HG02763 (cell line): Measurements from ENCODE around the gene ARHGEF9.
"Not testable (repeated sequence)": the region's sequence is repeated elsewhere in the genome, so short reads cannot be mapped to it uniquely, and the experiment has no call there.

ENCODE experiments used
- ATAC-seq: cut with Tn5 transposase; IDR thresholded peaks from one replicate; pipeline ENCODE4 v1.9.1; 2021; ENCODE audit warnings: mild to moderate bottlenecking, moderate library complexity; ENCODE audit not compliant: unreplicated experiment

The ARHGEF9 gene

DNA sequence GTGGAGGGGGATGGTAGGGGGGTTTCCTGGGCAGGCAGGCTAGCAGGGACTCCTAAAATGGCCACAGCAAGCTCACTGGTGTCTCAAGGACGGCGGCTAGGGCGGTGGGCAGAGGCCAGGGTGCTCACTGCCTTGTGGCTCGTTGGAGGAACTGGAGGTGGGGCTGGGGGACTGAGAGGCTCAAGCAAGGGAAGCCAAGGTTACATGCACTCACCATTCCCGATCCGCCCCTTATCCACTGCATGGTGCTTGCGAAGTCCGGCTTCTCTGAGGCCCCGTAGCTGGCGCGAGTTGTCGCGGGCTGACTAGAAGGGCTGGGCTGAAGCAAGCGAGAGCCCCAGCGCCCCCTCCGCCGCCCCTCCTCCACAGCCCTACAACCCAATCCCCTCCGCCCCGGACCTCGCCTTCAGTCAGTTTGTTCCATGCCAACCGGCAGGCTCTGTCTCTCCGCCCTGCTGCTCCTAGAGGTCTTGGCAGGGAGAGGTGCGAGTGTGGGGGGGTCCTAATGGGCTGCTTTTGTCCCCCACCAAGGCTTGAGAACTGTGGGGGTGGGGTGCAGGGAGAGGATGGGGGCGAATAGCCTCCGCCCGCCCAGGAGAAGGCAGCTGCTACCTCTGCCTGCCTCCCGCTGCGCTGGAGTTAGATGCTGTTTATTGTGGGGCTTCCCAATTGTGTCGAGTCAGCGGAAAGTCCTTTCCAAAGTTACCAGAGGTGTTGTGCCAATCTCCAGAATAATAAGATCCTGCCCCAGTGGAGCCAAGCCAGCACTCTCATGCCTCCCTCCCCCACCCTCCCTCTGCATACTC lies at the start of gene ARHGEF9:
Gene ARHGEF9, minus strand, starts transcription at position 313 of the 806 bp plus-strand sequence. Its CDS starts 69 bp downstream, at position 244.
- no peak for ATAC-seq

DNA sequence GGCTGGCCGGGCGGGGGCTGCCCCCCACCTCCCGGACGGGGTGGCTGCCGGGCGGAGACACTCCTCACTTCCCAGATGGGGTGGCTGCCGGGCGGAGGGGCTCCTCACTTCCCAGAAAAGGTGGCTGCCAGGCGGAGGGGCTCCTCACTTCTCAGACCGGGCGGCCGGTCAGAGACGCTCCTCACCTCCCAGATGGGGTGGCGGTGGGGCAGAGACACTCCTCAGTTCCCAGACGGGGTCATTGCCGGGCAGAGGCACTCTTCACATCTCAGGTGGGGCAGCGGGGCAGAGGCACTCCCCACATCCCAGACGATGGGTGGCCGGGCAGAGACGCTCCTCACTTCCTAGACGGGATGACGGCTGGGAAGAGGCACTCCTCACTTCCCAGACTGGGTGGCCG lies 40.4 kb upstream of the ARHGEF9 start:
- ATAC-seq: not testable (repeated sequence)

GRCh38 chrX:63818156-63818555 lies 33.1 kb upstream of the ARHGEF9 start:
- ATAC-seq: no peak

GRCh38 chrX:63817696-63818095 lies 32.7 kb upstream of the ARHGEF9 start:
- no peak for ATAC-seq

GRCh38 chrX:63812823-63813222 lies 27.8 kb upstream of the ARHGEF9 start:
- no peak for ATAC-seq

DNA sequence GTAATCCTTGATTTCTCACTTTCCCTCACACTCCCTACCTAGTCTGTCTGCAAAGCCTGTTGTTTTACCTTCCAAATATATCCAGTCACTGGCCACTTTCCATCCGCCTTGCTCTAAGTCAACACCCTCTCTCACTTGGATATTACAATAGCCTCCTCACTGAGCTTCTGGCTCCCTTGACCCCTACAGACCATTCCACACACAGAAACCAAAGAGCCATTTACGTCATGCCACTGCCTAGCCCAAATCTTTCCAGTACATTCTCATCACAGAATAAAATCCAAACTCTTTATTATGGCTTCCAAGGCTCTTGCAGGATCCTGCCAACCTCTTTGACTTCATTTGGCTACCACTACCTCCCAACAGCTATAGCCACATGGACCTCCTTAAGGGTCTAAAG lies 25.7 kb upstream of the ARHGEF9 start:
- ATAC-seq: no peak

DNA sequence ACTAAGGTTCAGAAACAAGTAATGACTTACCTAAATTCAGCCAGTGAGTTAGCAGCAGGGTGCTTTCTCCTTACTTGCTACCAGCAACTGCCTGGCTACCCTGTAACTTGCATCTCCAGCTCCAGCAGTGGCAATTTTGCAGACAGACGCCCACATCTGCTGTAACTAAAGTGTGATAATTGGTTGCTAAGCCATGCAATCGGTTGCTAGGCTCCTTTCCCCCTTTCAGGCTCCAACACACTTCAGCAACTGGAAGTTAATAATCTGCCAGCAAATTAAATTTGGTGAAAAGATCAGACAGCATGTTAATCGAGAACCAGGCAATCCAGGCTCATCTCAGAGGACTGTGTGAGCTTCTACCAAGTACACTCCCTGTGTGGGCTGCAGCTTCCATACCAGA lies 24.2 kb upstream of the ARHGEF9 start:
- no peak for ATAC-seq

DNA sequence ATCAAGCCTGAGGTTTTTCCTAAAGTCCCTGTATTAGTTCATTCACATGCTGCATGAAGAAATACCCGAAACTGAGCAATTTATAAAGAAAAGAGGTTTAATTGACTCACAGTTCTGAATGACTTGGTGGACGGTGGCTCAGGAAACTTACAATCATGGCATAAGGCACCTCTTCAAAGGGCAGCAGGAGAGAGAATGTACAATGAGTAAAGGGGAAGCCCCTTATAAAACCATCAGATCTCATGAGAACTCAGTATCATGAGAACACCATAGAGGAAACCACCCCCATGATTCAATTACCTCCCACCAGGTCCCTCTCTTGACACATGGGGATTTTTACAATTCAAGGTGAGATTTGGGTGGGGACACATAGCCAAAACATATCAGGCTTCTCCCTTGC lies 10.4 kb upstream of the ARHGEF9 start:
- ATAC-seq: not testable (repeated sequence)

DNA sequence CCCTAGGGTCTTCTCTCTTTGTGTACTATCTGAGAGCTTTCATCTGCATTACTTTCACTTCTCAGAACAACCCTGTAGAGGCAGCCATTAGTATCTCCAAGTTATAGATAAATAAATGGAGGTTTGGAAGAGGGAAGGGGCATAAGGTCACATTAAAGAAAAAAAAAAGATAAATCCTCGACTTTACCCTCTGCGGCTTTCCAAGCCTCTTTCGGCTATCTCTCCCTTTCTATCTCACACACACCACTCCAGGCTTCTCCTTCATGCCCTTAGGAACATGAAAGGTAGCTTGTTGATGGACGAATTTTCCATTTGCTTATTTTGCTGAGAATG lies 660 bp upstream of the ARHGEF9 start:
- ATAC-seq: no peak

DNA sequence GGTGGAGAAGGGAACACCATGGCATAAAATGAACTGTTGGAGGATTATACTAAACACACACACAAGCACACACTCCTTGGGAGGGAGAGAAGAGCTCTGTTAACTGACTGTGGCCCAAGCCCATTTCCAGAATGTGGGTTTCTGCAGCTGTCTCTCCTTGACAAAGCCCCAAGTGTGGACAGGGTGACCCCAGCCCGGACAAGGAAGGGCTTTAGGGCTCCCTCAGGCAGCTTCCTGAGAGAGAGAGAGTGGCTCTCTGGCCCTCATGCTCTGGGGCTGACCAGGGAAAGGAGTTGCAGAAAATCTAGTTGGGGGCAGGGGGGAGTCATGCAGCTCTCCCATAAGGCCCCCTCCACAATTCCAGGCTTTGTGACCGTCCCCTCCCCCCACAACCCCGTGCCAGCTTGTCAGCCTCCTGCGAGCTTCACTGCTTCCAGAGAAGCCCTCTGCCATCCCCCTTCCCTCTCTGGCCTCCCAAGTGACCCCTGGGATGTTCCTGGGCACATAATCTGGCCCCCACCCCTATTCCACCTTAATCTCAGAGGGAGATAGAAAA lies 590 bp downstream of the ARHGEF9 start:
- ATAC-seq: no peak

GRCh38 chrX:63782515-63782914 lies 2.5 kb downstream of the ARHGEF9 start:
- ATAC-seq: no peak

DNA sequence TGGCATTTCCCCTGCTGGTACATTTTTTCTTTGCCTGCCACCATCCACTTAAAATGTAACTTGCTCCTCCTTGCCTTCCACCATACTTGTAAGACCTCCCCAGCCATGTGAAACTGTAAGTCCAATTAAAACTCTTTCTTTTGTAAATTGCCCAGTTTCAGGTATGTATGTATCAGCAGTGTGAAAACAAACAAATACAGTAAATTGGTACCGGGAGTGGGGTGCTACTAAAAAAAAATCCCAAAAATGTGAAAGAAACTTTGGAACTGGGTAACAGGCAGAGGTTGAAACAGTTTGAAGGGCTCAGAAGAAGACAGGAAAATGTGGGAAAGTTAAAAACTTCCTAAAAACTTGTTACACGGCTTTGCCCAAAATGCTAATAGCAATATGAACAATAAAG lies 16.3 kb downstream of the ARHGEF9 start:
- ATAC-seq: no peak

- no peak for ATAC-seq
These were observed 19.3 kb downstream of the ARHGEF9 start for GRCh38 chrX:63765712-63766111.

GRCh38 chrX:63764946-63765345 lies 20.1 kb downstream of the ARHGEF9 start:
- ATAC-seq: no peak

GRCh38 chrX:63761639-63762038 lies 23.4 kb downstream of the ARHGEF9 start:
- peak; percentile 63 for ATAC-seq

DNA sequence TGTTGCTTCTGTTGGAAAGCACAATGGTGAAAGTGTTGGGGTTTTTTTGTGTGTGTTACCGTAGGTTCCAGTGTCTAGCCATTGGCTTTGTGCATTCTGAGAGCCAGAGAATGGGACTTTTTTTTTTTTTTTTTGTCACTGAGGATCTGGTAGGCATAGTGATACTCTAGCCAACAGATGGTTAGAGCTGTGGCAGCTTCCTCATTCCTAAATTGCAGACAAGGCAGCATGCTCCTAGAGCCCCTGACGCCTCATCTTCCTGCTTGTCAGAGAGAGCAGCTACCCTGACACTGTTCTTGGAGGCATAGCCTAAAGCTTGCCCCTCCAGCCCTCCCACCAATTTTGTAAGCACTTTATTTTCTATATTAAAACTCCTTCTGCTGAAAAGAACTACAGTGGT lies 27.0 kb downstream of the ARHGEF9 start:
- no peak for ATAC-seq

DNA sequence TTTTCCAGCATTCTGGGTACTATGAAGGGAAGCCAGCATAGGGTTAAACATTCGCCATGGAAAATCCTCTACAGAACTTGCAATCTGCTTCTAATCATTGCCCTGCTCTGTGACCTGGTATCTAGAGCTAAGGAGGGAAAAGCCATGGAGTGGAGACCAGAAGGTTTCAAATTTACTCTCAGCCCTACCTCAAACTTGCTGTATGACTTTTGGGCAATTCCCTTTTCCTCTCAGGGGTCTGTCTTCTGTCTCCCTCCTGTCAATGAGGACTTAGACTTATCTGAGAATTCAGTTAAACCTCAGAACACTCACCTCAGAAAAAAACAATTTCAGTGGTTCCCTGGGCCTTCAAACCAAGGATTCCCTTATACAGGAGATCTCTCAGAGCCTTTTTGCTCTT lies 29.1 kb downstream of the ARHGEF9 start:
- ATAC-seq: no peak

DNA sequence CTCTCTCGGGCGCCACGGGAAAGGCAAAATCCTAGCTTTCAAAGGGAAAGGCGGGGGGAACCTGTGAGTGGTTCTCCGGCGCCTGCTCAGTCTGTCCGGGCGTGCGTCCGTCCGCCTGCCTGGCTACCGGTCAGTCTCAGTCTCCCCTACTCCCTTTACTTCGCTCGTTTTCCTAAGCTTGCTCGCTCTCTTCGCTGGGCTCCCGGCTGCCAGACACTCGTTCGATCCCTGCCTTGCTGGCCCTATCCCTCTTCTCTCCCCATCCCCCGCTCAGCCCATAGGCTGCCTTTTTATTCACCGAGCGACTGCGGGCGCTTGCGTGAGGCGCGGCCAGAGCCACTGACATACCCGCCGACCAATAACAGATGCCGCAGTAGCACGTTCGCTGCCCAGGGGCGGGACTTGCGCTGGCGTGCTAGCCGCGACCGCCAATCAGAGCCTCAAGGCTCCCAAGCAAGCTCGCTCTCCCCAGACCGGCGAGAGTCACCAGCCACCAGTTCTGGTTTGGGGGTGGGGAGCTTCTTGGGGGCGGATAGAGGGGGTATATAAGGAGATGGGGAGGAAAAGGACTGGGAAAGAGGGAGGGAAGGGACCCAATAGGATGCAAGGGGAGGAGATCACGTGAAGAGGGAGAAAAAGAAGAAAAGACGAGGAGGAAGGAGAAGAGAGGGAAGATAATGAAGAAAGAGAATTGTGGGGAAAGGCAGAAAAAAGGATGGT lies 30.0 kb downstream of the ARHGEF9 start:
- peak; percentile 95 for ATAC-seq

DNA sequence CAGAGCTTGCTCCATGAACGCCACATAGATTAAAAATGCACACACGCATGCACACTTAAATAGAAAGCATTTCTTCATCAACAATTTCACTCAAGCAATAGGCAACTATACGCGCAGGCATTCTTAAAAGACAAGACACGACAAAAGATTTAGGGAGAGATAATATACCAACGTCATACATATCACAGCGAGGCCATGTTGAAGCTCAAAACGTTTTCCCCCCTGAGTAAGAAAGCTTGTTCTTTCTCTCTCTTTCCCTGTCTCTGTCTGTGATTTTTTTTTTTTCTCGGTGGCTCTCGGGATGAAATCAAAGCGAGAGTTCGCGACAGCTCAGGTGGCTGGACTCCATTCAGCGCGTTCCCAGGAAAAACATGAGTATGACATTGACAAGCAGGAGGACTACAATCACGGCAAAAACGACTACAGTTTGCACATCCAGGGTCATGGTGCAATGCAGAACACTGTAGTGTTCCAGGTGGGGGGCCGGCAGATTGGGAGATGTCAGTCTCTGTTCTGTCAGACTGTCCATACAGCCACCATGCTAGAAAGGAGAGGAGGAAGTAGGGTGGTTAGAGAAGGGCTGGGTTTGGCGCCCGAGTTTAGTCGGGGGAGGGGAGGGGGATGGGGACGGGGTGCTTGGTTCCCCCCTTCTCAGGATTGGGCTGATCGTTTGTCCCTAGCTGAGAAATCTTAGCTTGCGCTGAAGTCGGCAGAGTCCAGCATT lies 30.7 kb downstream of the ARHGEF9 start:
- peak; percentile 24 for ATAC-seq

- no peak for ATAC-seq
These were observed 33.5 kb downstream of the ARHGEF9 start for GRCh38 chrX:63751481-63751880.

GRCh38 chrX:63750811-63751210 lies 34.2 kb downstream of the ARHGEF9 start:
- ATAC-seq: no peak
